ENCODE results near the gene PRDX5.

GRCh38 chr11:64334764-64335735 is 17.1 kb downstream of the PRDX5 start:
- TF ChIP-seq NFIC (IDR thresholded peaks at IDR 0.05) (peak; percentile 44; the same call in 1 of the 2 replicates), EP300 (IDR thresholded peaks at IDR 0.05; ENCODE audit: borderline replicate concordance) (peak; percentile 78; the same call in 1 of the 2 replicates), MAX (IDR thresholded peaks at IDR 0.05) (peak; percentile 84), RAD21 (IDR thresholded peaks at IDR 0.05; ENCODE audit: low read depth) (no peak), TAF1 (IDR thresholded peaks at IDR 0.05; ENCODE audit: low read depth) (no peak), YY1 (IDR thresholded peaks at IDR 0.05; ENCODE audit: low read depth) (no peak; the same call in 1 of the 2 replicates), EGR1 (IDR thresholded peaks at IDR 0.05) (peak; percentile 89), REST (IDR thresholded peaks at IDR 0.05; ENCODE audit: low read depth) (no peak), CEBPB (IDR thresholded peaks at IDR 0.05) (peak; percentile 99), FOXM1 (IDR thresholded peaks at IDR 0.05; ENCODE audit: borderline replicate concordance, low read depth) (no peak), TCF12 (IDR thresholded peaks at IDR 0.05; ENCODE audit: low read depth) (peak; percentile 89), ZBTB7A (IDR thresholded peaks at IDR 0.05; ENCODE audit: low read depth) (peak; percentile 91), CREB1 (IDR thresholded peaks at IDR 0.05; ENCODE audit: low read depth) (no peak), TEAD4 (IDR thresholded peaks at IDR 0.05) (peak; percentile 89)
